Stimulated activated CD4-positive, alpha-beta T cell treated with anti-CD3 and anti-CD28 coated beads, Interleukin-12 subunit alpha, Interleukin-12 subunit beta, amount 100 ng/mL, for 24 hours (primary cell): Measurements from ENCODE around the gene AKT1S1.

Source experiments
- DNase-seq, 2 experiments: peaks; one replicate each; pipeline ENCODE4 v3.0.0-alpha.2; 2020; ENCODE audit warnings: low read depth in 2 of 2

The AKT1S1 gene

DNA sequence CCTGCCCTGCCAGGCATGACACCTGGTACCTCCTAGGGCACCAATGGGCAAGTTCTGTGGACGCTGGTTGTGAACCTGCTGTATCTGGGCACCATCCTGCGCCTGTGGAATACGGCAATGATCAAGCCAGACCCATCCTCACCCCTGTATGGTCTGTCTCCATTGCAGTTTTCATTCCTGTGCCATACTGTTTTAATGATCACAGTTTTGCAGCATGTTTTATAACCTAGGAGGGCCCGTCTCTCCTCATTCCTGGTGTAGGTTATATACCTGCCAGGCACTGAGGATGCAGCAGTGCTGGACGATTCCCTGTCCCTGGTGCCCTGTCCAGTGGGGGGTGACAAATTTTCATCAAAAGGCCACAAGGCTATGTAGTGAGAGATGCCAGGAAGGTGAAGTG is 5.9 kb upstream of the AKT1S1 start:
- no peak for DNase-seq

DNA sequence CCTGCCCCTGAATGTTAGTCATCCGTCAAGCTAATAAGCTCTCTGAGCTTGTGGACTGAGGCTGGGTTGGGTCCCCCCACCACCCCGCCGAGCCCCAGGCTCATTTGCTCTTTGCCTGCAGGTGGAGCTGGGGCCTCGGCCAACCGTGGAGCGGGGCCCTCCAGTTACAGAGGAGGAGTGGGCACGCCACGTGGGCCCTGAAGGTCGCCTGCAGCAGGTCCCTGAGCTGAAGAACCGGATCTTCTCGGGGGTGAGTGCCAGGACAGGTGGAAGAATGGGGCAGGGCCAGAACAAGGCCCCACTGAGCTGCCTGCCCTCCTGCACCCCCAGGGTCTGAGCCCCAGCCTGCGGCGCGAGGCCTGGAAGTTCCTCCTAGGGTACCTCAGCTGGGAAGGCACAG is 5.5 kb upstream of the AKT1S1 start:
- DNase-seq, result no peak

DNA sequence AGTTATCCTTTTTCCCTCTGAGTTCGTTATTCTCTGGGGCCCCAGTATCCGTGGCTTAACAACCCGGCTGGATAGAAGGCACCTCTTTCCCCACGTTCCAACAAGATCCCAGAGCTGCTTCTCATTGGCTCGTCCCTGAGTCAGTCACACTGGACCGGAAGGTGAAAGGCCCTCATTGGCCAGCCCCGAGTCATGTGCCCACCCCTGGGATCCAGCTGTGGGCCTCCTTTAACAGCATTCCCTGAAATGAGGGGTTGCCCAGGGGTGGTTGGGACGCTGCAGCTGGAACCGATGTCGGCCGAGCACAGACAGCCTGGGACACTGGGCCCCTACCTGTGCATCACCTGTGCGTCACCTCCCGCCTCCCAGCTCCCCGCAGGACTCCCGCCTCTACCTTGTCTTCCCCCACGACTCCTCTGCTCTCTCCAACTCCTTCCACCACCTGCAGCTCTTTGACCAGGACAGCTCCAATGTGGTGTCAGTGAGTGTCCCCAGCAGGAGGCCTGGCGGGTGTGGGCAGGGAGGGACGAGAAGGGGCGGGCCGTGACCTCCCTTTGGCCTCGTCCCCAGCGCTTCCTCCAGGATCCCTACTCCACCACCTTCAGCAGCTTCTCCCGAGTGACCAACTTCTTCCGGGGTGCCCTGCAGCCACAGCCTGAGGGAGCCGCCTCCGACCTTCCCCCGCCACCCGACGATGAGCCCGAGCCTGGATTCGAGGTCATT is 4.7 kb upstream of the AKT1S1 start:
- DNase-seq, result no peak

DNA sequence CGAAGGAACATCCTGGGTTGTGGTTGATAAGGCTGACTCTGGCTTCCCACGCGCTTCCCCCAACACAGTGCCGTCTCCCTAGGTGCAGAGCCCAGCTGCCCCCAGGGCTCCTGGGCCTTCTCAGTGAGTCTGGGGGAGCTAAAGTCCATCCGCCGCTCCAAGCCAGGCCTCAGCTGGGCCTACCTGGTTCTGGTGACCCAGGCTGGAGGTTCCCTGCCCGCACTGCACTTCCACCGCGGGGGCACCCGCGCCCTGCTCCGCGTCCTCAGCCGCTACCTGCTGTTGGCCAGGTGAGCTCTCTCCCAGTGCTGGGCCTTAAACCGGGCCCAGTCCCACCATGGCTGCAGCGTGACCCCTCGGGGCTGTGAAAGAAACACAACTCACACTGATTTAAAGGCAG is 4.0 kb upstream of the AKT1S1 start:
- DNase-seq, result no peak

DNA sequence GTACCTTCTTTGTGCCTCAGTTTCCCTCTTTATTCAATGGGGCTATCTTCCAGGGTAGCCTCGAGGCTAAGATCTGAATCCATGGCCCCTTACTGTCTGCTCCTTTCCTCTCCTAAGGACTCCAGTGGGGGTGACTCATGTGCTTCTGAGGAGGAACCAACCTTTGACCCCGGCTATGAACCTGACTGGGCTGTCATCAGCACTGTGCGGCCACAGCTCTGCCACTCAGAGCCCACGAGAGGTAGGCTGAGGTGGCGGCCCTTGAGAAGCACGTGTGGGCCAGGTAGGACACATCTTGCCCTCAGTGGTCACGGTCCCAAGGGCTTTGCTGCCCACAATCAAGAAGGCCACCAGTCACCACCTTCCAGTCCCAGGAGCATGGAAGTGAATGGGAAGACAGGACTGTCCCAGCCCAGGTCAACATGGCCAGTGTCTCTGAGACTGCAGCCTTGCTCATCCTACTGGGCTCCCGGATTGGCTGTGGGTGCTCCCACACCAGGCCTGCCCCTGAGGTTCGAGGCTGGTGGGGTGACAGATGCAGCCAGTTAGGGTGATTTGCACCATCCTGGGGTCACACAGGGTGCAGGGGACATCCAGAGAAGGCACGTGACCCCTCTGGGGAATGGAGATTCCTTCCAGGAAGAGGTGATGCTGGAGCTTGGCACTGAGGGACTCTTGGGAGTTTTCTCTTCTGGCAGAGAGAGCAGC is 3.2 kb upstream of the AKT1S1 start:
- no peak for DNase-seq

DNA sequence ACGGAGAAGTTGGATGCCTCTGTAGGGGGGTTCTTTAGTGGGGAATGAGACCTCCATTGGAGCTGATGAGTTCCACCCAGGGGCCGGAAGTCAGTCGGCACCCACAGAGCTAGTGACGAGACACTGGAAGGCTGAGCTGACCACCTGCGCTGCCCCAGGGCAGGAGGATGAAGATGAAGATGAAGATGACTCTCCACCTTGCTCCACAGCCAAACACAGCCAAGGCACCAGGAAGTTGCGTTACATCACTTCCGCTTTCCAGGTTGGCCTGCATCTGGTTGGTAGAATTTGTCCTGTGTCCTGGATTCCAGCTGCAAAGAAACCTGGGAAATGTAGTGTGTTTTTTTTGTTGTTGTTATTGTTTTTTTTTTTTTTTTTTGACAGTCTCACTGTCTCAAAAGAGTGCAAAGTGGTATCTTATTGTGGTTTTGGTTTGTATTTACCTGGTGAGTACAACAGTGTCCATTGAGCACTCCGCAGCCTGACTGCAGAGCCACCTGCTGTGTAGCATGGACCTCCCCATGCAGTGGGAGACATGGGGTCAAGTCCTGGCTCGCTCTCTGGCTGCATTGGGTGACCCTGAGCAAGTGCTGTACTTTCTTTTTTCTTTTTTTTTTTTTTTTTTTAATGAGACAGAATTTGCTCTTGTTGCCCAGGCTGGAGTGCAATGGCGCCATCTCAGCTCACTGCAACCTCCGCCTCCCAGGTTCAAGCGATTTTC is 2.2 kb upstream of the AKT1S1 start:
- DNase-seq, result no peak

DNA sequence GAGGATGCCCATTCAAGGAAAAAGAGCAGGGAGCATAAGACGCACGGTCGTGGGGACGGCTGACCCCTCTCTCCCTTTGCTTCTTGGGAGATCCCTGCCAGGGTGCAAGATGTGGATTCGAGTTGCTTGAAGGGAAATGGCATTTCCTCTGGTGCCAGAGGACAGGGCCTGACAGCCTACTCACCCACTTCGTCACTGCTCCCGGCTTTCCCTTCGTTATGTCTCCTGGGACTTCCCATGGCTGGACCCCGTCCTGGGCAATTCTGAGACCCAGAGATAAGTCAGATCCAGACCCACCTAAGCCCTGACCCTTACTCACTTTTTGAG is 1.6 kb upstream of the AKT1S1 start:
- no peak for DNase-seq

DNA sequence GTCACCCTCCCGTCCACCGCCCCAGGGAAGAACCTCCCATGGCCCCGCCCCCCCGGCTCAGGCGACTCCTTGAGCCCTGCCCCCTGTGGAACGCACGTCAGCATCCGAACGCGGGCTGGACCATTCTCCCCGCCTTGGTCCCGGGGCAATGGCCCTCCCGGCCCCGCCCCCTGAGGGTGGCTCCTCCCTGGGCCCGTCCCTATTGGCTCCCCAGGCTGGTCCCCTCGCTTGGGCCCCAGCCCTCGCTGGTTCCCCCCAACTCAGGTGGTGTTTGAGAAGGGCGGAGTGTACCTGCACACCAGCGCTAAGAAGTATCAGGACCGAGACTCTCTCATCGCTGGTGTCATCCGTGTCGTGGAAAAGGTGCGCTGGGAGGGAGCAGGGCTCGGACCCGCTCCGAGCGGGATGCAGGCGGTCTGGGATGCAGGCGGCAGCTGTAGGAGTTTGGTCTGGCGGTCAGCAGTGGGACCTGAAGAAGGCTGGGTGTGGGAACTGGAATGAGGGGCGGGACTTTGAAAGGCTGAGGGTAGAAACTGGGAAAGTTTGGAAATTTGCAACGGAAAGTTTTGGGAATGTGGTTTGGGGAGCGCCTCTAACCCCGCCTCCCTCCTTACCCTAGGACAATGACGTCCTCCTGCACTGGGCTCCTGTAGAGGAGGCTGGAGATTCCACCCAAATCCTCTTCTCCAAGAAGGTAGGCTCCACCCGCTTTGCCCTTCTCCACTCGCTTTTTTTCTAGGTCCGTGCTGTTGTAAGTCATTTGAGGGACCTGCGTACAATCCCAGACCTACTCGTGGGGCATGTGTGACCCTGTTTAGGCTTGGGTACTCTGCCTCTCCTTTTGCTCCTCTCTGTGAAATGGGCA is 956 bp upstream of the AKT1S1 start:
- DNase-seq, result peak; percentile 97 to 99

DNA sequence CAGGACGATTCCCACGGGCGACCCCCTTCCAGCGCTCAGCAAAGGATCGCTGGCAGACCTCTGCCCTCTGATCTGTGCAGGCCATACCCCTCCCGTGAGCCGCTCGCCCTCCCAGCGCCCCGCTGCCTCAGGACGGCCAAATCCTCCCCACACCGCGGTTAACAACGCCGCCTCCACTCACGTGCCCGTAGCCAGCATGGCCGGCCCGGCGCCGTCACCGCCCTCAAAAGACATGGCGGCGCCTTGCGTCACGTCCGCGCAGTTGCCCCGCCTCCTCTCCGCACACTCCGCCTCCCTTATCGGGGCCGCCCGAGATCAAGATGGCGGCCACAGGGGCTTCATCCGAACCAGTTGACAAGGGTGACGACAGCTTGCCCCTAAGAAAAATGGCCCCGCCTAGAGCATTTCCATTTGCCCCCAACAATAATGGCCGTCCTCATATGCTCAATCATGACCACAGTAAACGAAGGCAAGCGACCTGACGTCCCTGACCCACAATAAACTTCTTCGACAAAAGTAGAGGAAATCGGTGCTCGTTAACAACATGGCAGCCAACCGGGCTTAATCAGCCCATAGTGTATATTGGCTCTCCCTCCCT is 634 bp downstream of the AKT1S1 start:
- DNase-seq, result peak; percentile 93 to 95

DNA sequence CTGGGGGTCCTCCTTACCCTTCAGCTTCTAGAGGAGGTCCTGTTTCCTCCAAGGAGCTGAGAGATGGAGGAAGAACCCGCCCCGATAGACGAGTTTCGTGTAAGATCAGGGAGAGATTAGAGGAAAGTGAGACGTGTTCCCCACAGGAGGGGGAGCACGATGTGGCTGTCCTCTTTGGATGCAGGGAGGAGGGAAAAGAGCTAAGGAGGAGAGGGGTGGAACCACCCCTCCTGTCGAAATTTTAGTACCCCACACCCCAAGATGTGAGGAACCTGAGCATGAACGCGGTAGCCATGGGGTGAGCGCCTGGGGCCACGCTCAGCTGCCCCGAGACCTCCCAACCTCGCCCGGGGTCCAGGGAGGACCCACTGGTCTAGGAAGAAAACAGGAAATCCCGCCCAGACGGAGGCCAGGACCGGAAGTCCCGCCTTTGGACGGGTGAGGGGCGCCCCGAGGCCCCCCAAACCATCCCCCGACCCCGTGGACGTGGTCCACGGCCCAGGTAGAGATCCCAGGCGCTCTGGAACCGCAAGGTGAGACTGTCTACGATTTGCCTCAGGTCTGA is 1.2 kb downstream of the AKT1S1 start:
- no peak for DNase-seq

DNA sequence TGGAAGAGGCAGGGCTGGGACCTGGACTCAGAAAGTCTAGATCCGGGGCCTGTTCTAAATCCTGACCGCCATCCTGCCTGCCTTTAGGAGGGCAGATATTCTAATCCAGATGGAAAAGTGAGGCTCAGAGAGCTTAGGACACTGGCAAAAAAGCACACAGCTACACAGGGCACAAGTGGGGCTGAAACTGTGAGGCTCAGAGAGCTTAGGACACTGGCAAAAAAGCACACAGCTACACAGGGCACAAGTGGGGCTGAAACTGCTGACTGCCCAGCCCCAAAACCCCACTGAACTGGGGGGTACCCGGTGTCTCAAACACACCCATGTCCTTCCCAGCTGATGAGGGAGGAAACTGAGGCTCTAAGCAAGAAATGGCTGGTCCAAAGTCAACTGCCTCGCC is 2.0 kb downstream of the AKT1S1 start:
- no peak for DNase-seq

DNA sequence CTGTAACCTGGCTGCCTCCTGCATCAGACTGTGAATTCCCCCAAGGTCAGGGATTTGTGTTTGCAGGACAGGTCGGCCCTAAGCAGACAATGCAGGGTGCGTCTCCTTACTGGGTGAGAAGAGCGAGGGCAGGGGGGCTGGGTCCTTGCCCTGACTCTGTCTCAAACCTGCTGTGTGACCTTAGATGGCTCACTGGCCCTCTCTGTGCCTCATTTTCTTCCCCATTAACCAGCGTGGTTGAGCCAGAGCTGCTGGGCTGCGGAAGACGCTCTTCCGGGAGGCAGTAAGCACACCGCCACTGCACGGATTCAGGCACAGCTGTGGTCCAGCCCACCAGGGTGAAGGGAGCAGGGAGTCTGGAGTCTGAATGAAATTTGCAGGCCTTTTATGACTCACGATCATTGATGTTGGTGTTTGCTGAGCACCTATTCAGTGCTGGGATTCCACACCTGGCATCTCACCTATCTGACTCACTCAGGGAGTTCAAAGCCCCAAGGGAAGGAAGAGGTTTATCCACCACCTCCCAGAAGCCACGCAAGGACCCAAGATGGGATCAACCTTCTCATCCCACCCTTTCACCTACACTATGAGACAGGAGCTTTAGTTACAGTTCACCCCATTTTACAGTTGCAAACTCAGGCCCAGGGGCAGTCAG is 2.5 kb downstream of the AKT1S1 start:
- no peak for DNase-seq

DNA sequence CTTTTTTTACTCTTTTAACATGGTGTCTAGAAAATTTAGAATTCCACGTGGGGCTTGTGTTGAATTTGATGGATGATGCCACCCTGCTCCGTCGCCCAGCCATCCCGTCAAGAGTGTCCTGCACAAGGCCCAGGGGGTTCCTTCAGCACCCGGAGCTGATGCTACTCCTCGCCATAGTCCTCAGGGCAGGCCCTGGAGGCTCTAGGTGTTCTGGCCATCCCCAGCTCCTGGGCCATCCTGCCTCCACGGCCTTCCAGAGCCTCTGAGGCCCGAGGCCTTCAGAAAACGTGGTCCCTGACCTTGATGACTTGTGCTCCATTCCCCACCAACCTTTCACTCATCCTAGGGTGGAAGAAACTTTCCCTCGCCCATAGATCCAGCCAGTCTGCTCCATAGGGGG is 3.3 kb downstream of the AKT1S1 start:
- no peak for DNase-seq

DNA sequence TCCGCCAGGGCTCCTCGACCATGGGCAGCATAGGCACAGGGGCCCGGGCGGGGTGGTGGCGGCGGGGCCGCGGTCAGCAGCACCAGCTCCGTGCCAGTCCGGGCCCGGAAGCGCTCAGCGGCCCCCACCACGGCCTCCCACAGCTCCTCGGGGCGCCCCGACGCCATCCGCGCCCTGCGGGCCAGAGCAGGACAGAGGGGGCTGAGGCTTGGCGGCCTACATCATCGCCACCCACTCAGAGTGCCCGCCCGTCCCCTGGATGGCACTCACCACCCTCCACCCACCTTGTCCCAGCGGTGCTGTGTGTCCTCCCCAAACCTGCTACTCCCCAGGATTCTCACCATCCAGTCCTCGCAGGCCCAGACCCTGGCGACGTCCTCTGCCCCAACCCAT is 4.0 kb downstream of the AKT1S1 start:
- no peak for DNase-seq

DNA sequence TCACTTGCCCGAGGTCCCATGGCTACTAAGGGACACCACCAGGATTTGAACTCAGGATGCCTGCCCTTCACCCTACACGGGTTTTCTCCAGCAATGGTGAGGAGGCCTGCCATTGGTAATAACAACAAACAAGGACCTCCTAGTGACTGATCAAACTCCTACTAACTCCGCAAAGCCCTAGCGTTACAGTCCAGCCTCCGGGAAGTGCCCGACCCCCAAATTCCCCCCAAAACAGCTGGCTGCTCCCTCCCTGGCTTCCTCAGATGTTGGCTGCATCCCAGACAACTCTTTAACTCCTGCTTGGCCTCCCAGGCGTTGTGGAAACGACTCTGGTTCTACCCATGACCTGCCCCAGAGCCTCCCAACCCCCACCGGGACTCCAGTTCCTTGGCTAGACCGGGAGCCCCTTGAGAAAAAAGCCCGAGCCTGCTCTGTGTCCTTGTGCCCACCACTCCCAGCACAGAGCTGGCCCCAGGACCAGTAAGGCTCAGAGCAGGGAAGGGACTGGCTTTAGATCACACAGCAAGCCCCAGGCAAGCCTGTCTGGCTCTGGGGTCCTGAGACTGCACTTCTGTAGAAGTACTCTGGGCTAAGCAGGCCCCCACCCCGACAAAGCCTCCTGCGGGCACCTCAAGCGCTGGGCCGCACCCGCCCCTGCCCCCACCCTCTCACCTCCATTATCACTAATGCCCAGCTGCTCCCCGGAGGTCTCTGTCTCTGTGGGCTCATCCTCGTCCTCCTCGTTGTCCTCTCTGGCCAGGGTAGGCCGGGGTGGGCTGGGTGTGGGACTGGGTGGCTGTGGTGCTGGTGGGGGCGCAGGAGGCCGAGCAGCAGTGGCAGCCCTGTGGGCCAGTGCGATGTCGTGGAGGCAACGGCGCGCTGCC is 4.7 kb downstream of the AKT1S1 start:
- no peak for DNase-seq

DNA sequence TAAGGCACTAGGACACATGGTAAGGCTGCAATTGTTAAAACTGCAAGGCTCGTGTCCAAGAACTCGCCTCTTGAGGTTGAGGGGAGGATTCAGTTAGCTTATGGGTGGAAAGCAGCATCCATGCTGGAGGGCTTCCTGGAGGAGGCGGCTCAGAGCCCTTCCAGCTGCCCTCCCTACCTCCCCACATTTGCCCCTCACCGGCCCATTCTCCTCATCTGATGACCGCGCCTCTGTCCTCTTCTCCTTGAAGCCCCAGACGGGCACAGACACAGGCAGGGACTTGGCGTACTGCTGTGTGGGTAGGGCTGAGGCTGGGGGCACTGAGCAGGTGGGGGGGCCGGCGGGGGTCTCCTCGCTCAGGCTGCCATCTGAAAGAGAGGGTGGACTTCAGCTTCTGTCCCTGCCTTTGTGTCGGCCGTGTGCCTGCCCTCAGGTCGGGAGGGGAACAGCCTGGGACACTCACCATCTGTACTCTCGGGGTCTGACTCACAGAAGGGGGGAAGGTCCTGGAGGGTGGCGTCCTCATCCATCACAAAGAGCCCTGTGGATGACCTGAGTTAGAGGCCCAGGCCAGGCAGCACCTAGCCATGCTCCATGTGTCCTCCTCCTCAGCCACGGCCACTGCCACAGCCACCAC is 5.7 kb downstream of the AKT1S1 start:
- no peak for DNase-seq

DNA sequence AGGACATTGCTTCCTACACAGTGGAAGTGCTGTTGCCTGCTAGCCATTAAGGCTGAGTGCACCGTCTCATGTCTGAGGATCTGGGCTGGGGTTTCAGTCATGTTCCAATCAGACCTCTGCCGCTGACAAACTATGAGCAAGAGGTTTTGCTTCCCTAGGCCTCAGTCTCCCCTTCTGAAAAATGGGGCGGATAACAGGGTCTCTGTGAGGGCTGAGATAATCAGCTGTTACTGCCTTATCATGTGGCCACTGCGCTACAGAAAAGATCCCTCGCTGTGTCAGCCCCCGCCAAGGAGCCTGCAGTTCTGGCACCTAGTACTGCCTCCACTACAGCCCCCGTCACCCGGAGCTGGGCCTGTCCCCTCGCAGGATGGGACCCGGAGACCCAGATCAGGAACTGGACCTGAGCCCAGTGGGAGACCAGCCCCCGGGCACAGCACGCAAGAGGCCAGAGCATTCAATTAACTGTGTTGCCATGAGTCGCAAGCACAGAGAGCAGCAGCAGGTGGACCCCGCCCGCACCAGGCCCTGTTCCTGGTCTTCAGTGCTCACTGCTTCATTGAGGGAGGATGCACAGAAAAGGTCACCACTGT is 6.8 kb downstream of the AKT1S1 start:
- DNase-seq, result no peak

DNA sequence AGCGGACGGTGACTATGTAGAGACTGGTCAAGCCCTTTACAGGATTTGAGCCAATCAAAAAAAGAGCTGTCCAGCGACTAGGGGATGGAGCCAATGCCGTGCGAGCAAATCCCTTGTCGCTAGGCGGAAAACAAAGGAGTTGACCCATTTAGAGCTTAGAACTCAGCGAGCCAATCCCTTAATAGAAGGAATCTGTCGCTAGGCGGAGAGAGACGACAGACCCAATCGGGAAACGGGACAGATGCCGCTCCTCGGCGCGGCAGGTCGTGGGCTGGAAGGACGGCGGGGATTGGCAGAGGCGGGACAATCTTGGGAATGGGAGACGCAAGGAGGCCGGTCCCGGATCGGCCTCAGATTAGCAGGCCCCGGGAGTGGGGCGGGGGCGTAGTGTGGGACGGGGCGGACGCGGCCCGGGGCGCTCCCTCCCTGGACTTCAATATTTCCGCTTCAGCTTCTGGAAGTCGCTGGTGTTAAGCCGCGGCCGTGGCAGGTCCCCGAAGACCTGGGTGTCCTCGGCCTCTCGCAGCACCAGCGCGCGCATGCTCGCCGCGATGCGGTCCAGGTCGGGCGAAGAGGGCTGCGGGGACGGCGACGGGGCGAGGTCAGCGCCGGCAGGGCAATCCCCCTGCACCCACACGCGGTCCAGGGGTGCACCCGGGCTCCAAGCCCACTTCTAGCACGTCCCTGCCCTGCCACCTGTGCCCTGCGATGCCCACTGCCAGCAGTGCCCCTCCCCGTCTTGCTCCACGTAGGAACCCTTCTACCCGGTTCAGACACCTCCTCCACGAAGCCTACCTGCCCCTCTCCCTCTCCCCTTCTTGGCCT is 7.5 kb downstream of the AKT1S1 start:
- DNase-seq, result peak; percentile 81 to 82
